Caco-2 (cell line): ENCODE measurements around the gene LASP1NB.
A peak's percentile ranks its signal among the peaks of the same experiment; 100 is the strongest.

Experiments used
- BruUV-seq: library from RNA; stranded (reverse); fragments of 400-500 nt; replicated peaks from 2 replicates; lab custom pipeline; 2021; lab: Mats Ljungman, UMichigan
- CTCF ChIA-PET: fragments of 300-600 bp; sonication (Branson Sonifier 250); formaldehyde crosslinking; loops from one replicate; lab custom pipeline; 2022; ENCODE audit warnings: antibody characterized with exemption; lab: Charles Lee
- POLR2A ChIA-PET: fragments of 300-600 bp; sonication (Branson Sonifier 250); formaldehyde crosslinking; loops from one replicate; lab custom pipeline; 2022; ENCODE audit warnings: antibody characterized with exemption; lab: Charles Lee
- DNase-seq, 2 experiments: peaks; one replicate each; pipeline versions ENCODE4 v3.0.0 to v3.0.0-alpha.2; 2020 to 2022
- H3K27me3 ChIP-seq: replicated peaks from 2 replicates; pipeline ENCODE4 v1.6.0; 2011; ENCODE audit warnings: low read length; ENCODE audit not compliant: control insufficient read depth, insufficient read depth
- H3K36me3 ChIP-seq: 2 replicates; pipeline ENCODE4 v1.5.1; 2011; ENCODE audit warnings: low read length; ENCODE audit not compliant: control insufficient read depth, insufficient read depth
- H3K4me1 ChIP-seq: fragments of 250-450 bp; sonication (Bioruptor Pico); 2 replicates; pipeline ENCODE4 v1.5.1; 2020; ENCODE audit warnings: mild to moderate bottlenecking
- H3K4me3 ChIP-seq: 2 replicates; pipeline ENCODE4 v1.5.1; 2011; ENCODE audit warnings: low read depth, mild to moderate bottlenecking, control low read depth, low read length
- H3K9me3 ChIP-seq: fragments of 250-450 bp; sonication (Bioruptor Pico); 2 replicates; pipeline ENCODE4 v1.5.1; 2020; ENCODE audit warnings: mild to moderate bottlenecking, moderate library complexity
- H3K27ac Mint-ChIP-seq: one replicate; pipeline ENCODE4 v1.8.0; 2022; ENCODE audit warnings: mixed read lengths; ENCODE audit not compliant: unreplicated experiment
- H3K27me3 Mint-ChIP-seq: one replicate; pipeline ENCODE4 v1.8.0; 2022; ENCODE audit warnings: mixed read lengths; ENCODE audit not compliant: insufficient read depth, unreplicated experiment
- H3K36me3 Mint-ChIP-seq: one replicate; pipeline ENCODE4 v1.8.0; 2022; ENCODE audit warnings: mild to moderate bottlenecking, mixed read lengths; ENCODE audit not compliant: insufficient read depth, unreplicated experiment
- H3K4me1 Mint-ChIP-seq: one replicate; pipeline ENCODE4 v1.8.0; 2022; ENCODE audit warnings: low read depth, mixed read lengths; ENCODE audit not compliant: unreplicated experiment
- H3K4me3 Mint-ChIP-seq: one replicate; pipeline ENCODE4 v1.8.0; 2022; ENCODE audit warnings: mild to moderate bottlenecking, moderate library complexity, mixed read lengths; ENCODE audit not compliant: unreplicated experiment
- H3K9me3 Mint-ChIP-seq: one replicate; pipeline ENCODE4 v1.8.0; 2022; ENCODE audit warnings: mixed read lengths; ENCODE audit not compliant: unreplicated experiment
- intact Hi-C: fragments of 100-400 bp; cut with micrococcal nuclease; formaldehyde crosslinking; loops from one replicate; pipeline ENCODE4 v1.10.0; 2022; ENCODE audit not compliant: unreplicated experiment
- TF ChIP-seq, protein P1 (sequence below), 2 experiments: fragments of 200-600 bp in 1 of 2; IDR thresholded peaks; 1 replicate in 1 of 2; 2 replicates in 1 of 2; pipeline versions ENCODE4 v1.5.1 to v1.8.0; 2011 to 2022; ENCODE audit warnings: antibody characterized with exemption in 1 of 2, control low read depth in 1 of 2, inconsistent platforms in 1 of 2, low read depth in 1 of 2, low read length in 1 of 2, mild to moderate bottlenecking in 1 of 2, moderate library complexity in 1 of 2; ENCODE audit not compliant: insufficient read depth in 1 of 2, severe bottlenecking in 1 of 2, unreplicated experiment in 1 of 2

LASP1NB gene

DNA sequence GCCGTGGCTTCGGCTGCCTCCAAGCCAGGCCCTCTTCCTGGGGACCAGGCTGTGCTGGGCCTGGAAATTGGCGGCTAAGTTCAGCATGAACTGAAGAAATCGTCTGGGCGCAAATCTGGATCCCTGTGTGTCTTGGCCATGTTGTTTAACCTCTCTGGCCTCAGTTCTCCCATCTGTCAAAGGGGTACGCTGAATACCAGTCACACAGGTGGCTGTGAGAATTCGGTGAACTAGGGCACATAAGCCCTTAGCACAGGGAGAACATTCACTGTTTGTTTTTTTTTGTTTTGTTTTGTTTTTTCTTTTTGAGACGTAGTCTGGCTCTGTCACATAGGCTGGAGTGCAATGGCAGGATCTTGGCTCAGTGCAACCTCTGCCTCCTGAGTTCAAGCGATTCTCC, 36.6 kb upstream of the LASP1NB start:
- Histone ChIP-seq H3K4me3 (no peak overlapping the region), H3K4me1 (peaks cover 19% of the 10 kb centered on the region), H3K9me3 (no peaks in the 10 kb centered on the region), H3K27me3 (no peaks in the 10 kb centered on the region), H3K36me3 (peaks cover 3% of the 10 kb centered on the region)
- Mint-ChIP-seq H3K4me3 (no peak overlapping the region), H3K36me3 (peaks cover 75% of the 10 kb centered on the region), H3K4me1 (peaks cover 14% of the 10 kb centered on the region), H3K9me3 (no peaks in the 10 kb centered on the region), H3K27me3 (no peaks in the 10 kb centered on the region), H3K27ac (no peak overlapping the region)
- CTCF ChIA-PET: no interaction called here
- no peak for DNase-seq
- POLR2A ChIA-PET: no interaction called here
- intact Hi-C loops: no loop called here
- BruUV-seq: no TSS peak
- TF ChIP-seq, protein P1, sequence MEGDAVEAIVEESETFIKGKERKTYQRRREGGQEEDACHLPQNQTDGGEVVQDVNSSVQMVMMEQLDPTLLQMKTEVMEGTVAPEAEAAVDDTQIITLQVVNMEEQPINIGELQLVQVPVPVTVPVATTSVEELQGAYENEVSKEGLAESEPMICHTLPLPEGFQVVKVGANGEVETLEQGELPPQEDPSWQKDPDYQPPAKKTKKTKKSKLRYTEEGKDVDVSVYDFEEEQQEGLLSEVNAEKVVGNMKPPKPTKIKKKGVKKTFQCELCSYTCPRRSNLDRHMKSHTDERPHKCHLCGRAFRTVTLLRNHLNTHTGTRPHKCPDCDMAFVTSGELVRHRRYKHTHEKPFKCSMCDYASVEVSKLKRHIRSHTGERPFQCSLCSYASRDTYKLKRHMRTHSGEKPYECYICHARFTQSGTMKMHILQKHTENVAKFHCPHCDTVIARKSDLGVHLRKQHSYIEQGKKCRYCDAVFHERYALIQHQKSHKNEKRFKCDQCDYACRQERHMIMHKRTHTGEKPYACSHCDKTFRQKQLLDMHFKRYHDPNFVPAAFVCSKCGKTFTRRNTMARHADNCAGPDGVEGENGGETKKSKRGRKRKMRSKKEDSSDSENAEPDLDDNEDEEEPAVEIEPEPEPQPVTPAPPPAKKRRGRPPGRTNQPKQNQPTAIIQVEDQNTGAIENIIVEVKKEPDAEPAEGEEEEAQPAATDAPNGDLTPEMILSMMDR (IDR thresholded peaks at IDR 0.05; ENCODE audit: insufficient read depth in 1 of 2, low read depth in 1 of 2, low read length in 1 of 2, severe bottlenecking in 1 of 2, unreplicated experiment in 1 of 2): no peak

DNA sequence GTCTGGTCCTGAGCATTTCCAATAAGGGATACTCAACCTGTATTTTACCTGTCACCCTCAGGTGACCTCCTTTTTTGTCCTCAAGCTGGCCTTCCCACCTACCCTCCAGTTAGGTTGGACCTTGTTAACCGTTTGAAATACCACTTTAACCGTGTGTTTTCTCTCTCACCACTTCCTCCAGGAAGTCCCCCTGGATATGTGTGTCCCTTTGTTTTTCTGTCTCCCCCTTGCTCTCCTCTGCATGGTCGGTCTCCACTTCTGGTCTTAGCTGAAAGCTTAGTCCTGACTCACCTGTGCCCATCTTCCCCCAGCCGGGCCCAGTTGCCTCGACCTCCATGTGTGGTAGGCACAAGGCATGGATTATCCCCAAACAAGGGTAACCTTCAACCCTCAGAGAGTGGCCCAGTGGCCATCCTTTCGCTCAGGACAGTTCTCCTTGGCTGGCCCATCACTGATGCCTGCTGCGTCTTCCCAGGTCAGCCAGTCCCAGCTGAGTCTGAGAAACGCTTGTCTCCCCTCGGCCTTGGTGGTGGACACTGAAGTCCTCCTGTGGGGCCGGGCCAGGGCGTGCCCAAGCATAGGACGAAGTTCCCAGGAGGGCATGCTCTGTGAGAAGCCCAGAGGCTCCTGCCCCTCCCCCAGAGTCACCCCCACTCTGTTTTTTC, 35.5 kb upstream of the LASP1NB start:
- Histone ChIP-seq H3K4me1 (peaks cover 15% of the 10 kb centered on the region), H3K9me3 (no peaks in the 10 kb centered on the region), H3K27me3 (no peaks in the 10 kb centered on the region), H3K4me3 (no peak overlapping the region), H3K36me3 (peaks cover 3% of the 10 kb centered on the region)
- ChIA-PET POLR2A (no interaction called here), CTCF (no interaction called here)
- no peak overlapping the region for H3K4me3 Mint-ChIP-seq
- H3K27ac Mint-ChIP-seq: peak overlapping the region; percentile 53
- peaks cover 14% of the 10 kb centered on the region for H3K4me1 Mint-ChIP-seq
- H3K36me3 Mint-ChIP-seq: peaks cover 77% of the 10 kb centered on the region
- no peak for DNase-seq
- intact Hi-C loops: no loop called here
- no peaks in the 10 kb centered on the region for H3K9me3 Mint-ChIP-seq
- H3K27me3 Mint-ChIP-seq: no peaks in the 10 kb centered on the region
- TF ChIP-seq, protein P1 (IDR thresholded peaks at IDR 0.05; ENCODE audit: insufficient read depth in 1 of 2, low read depth in 1 of 2, low read length in 1 of 2, severe bottlenecking in 1 of 2, unreplicated experiment in 1 of 2): no peak
- BruUV-seq: no TSS peak

DNA sequence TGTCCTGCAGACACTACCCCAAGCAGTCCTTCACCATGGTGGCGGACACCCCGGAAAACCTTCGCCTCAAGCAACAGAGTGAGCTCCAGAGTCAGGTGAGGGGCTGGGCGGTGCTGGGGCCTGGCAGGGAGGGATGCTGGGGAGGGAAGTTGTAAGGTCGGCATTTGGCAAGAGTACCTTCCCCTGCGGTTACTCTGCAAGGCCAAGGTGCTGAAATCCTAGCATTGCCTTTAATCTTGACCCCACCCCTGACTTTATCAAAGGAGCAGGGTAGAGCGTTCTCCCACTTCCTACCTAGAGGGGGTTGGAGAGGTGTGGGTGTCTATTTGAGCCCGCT, 35.0 kb upstream of the LASP1NB start:
- Mint-ChIP-seq H3K4me3 (no peak overlapping the region), H3K4me1 (peaks cover 9% of the 10 kb centered on the region), H3K27ac (no peak overlapping the region), H3K36me3 (peaks cover 77% of the 10 kb centered on the region), H3K27me3 (no peaks in the 10 kb centered on the region), H3K9me3 (no peaks in the 10 kb centered on the region)
- intact Hi-C loops: no loop called here
- H3K36me3 ChIP-seq: peaks cover 3% of the 10 kb centered on the region
- H3K9me3 ChIP-seq: no peaks in the 10 kb centered on the region
- POLR2A ChIA-PET: no interaction called here
- peaks cover 10% of the 10 kb centered on the region for H3K4me1 ChIP-seq
- no TSS peak for BruUV-seq
- CTCF ChIA-PET: no interaction called here
- H3K4me3 ChIP-seq: no peak overlapping the region
- TF ChIP-seq, protein P1 (IDR thresholded peaks at IDR 0.05; ENCODE audit: insufficient read depth in 1 of 2, low read depth in 1 of 2, low read length in 1 of 2, severe bottlenecking in 1 of 2, unreplicated experiment in 1 of 2): no peak
- no peak for DNase-seq
- H3K27me3 ChIP-seq: no peaks in the 10 kb centered on the region
